ENCODE measurements around the gene MEX3A. TPM values are rescaled to one million over a fixed set of nuclear protein-coding genes. Genes with fewer than 3 reads are reported as not detected.
"Not testable (repeated sequence)": the region's sequence is repeated elsewhere in the genome, so short reads cannot be mapped to it uniquely, and the experiment has no call there.

MEX3A gene
- total RNA-seq, 2 experiments from 2014 or later = 5.3 TPM

DNA sequence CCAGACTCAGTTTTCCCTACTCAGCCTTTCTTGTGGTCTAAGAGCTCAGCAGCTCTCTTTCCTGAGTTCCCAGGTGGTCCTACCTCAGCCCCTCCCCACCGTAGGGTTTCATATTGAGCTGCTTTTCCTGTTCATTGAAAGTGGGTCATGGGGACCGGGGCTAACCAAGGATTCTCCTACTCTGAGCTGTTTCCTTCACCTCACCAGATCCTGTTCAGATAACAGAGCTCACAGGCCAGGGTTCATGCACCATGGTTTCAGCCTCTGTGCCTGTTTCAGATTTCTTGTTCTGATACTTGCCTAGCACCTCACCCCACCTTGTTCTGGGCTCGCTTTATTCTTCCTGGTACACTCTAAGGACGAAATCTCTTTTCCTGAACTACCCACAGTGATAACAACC lies 37.2 kb downstream of the MEX3A start:
- CTCF ChIA-PET (ENCODE audit: unreplicated experiment) = interaction anchor here (0.6 kb wide), 1 partner anchor 8 kb away, joined by 6 read pairs; the partner anchor contains the start of gene UBQLN4
- H3K4me3 ChIP-seq (ENCODE audit: low read depth, low read length, poor library complexity, severe bottlenecking) = no peak overlapping the region
- H3K4me2 ChIP-seq (ENCODE audit: low read length) = no peak overlapping the region
- H3K9me3 ChIP-seq (ENCODE audit: low read length) = no peaks in the 10 kb centered on the region
- no peaks in the 10 kb centered on the region for H3K9me2 ChIP-seq (ENCODE audit: insufficient read depth, low read length)
- peaks cover 55% of the 10 kb centered on the region for H3K36me3 ChIP-seq (ENCODE audit: insufficient read depth, low read length)
- no TSS peak for BruUV-seq (replicated peaks)
- POLR2A ChIA-PET = interaction anchor here (0.6 kb wide), 1 partner anchor 125 kb away, joined by 5 read pairs; no protein-coding TSS in a partner anchor
- no peak overlapping the region for H3K27ac ChIP-seq (ENCODE audit: low read depth, low read length, poor library complexity, severe bottlenecking)
- no peaks in the 10 kb centered on the region for H3K4me1 ChIP-seq (ENCODE audit: insufficient read depth, low read length, poor library complexity, severe bottlenecking)
- no peak overlapping the region for H2AFZ ChIP-seq (ENCODE audit: low read length)
- DNase-seq (ENCODE audit: low spot score) = no peak
- no peaks in the 10 kb centered on the region for H4K20me1 ChIP-seq (ENCODE audit: insufficient read depth, low read length)
- intact Hi-C loops (cut with micrococcal nuclease; ENCODE audit: unreplicated experiment) = no loop called here
- no peaks in the 10 kb centered on the region for H3K79me2 ChIP-seq (ENCODE audit: insufficient read depth, low read depth, low read length)
- no peak for TF ChIP-seq EZH2phosphoT487 (IDR thresholded peaks at IDR 0.05; ENCODE audit: borderline replicate concordance, low read depth, low read length)

DNA sequence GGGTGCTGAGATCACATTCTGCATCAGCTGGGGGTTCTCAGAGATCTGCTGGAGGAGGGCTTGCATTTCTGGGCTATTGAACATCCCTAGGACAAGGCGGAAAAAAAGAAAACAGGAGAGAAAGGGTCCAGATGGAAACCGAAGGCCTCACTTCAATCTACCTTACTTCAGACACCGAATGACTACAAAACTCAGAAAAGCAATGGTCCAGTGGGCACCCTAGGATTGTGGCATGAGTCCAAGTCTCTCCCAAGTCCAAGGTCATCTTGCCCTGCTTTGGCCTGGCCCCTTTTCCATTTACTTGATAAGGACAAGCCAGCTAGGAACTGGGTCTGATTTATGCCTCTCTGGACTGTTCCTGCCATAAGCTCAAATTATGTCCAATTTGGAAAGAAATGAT lies 39.4 kb downstream of the MEX3A start:
- no peak overlapping the region for H3K4me2 ChIP-seq (ENCODE audit: low read length)
- H3K9me3 ChIP-seq (ENCODE audit: low read length) = no peaks in the 10 kb centered on the region
- no peak for DNase-seq (ENCODE audit: low spot score)
- no peak overlapping the region for H2AFZ ChIP-seq (ENCODE audit: low read length)
- intact Hi-C loops (cut with micrococcal nuclease; ENCODE audit: unreplicated experiment) = no loop called here
- ChIA-PET CTCF (ENCODE audit: unreplicated experiment) (no interaction called here), POLR2A (no interaction called here)
- no TSS peak for BruUV-seq (replicated peaks)
- no peaks in the 10 kb centered on the region for H3K4me1 ChIP-seq (ENCODE audit: insufficient read depth, low read length, poor library complexity, severe bottlenecking)
- no peak for TF ChIP-seq EZH2phosphoT487 (IDR thresholded peaks at IDR 0.05; ENCODE audit: borderline replicate concordance, low read depth, low read length)
- TF ChIP-seq, protein P1, sequence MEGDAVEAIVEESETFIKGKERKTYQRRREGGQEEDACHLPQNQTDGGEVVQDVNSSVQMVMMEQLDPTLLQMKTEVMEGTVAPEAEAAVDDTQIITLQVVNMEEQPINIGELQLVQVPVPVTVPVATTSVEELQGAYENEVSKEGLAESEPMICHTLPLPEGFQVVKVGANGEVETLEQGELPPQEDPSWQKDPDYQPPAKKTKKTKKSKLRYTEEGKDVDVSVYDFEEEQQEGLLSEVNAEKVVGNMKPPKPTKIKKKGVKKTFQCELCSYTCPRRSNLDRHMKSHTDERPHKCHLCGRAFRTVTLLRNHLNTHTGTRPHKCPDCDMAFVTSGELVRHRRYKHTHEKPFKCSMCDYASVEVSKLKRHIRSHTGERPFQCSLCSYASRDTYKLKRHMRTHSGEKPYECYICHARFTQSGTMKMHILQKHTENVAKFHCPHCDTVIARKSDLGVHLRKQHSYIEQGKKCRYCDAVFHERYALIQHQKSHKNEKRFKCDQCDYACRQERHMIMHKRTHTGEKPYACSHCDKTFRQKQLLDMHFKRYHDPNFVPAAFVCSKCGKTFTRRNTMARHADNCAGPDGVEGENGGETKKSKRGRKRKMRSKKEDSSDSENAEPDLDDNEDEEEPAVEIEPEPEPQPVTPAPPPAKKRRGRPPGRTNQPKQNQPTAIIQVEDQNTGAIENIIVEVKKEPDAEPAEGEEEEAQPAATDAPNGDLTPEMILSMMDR (conservative IDR thresholded peaks at IDR 0.05; ENCODE audit: low read length) = no peak
- no peak overlapping the region for H3K4me3 ChIP-seq (ENCODE audit: low read depth, low read length, poor library complexity, severe bottlenecking)
- H3K9me2 ChIP-seq (ENCODE audit: insufficient read depth, low read length) = no peaks in the 10 kb centered on the region
- no peaks in the 10 kb centered on the region for H3K79me2 ChIP-seq (ENCODE audit: insufficient read depth, low read depth, low read length)
- no peak overlapping the region for H3K27ac ChIP-seq (ENCODE audit: low read depth, low read length, poor library complexity, severe bottlenecking)
- H3K36me3 ChIP-seq (ENCODE audit: insufficient read depth, low read length) = peaks cover 42% of the 10 kb centered on the region
- no peaks in the 10 kb centered on the region for H4K20me1 ChIP-seq (ENCODE audit: insufficient read depth, low read length)

DNA sequence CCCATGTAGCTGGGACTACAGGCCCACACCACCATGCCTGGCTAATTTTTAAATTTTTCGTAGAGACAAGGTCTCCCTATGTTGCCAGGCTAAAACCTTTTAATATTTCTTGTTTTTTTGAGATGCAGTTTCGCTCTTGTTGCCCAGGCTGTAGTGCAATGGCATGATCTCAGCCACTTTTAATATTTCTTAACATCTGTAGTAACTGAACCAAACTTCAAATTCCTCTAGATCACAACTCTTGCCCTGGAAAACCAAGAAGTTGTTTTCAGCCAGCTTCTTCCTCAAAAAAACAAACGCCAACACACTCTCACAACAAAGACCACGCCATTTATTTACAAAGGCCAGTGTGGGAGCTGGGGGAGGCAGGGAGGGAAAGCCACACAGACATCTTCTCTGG lies 47.3 kb downstream of the MEX3A start:
- CTCF ChIA-PET (ENCODE audit: unreplicated experiment); H3K27ac ChIP-seq (ENCODE audit: low read depth, low read length, poor library complexity, severe bottlenecking); BruUV-seq (replicated peaks); intact Hi-C loops (cut with micrococcal nuclease; ENCODE audit: unreplicated experiment); H3K4me2 ChIP-seq (ENCODE audit: low read length); POLR2A ChIA-PET; H3K4me3 ChIP-seq (ENCODE audit: low read depth, low read length, poor library complexity, severe bottlenecking); H3K9me3 ChIP-seq (ENCODE audit: low read length); H3K36me3 ChIP-seq (ENCODE audit: insufficient read depth, low read length); H3K79me2 ChIP-seq (ENCODE audit: insufficient read depth, low read depth, low read length); H2AFZ ChIP-seq (ENCODE audit: low read length); H3K9me2 ChIP-seq (ENCODE audit: insufficient read depth, low read length); H3K4me1 ChIP-seq (ENCODE audit: insufficient read depth, low read length, poor library complexity, severe bottlenecking); H4K20me1 ChIP-seq (ENCODE audit: insufficient read depth, low read length); DNase-seq (ENCODE audit: low spot score): not testable (repeated sequence)

DNA sequence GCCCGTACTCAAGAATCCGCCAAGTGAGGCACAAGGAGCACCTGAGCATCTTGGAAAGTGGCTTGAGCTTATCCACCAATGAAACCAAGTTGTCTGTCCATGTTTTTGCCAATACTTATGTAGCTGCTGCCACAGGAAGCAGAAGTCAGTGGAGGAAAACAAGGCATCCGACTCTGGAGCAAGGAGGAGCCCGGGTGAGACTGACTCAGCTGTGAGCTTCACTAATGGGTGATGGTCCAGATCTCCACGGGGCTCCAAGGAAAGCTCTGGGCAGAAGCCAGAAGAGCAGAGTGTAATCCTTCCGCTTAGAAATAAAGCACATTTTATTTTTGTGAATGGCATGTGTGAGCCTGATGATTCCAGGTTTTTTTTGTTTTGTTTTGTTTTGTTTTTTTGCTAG lies 49.3 kb downstream of the MEX3A start:
- Histone ChIP-seq H4K20me1 (ENCODE audit: insufficient read depth, low read length) (no peaks in the 10 kb centered on the region), H3K27ac (ENCODE audit: low read depth, low read length, poor library complexity, severe bottlenecking) (no peak overlapping the region), H3K4me2 (ENCODE audit: low read length) (no peak overlapping the region), H3K36me3 (ENCODE audit: insufficient read depth, low read length) (peaks cover 2% of the 10 kb centered on the region; the same call in 1 of the 2 replicates), H3K79me2 (ENCODE audit: insufficient read depth, low read depth, low read length) (no peaks in the 10 kb centered on the region), H3K4me1 (ENCODE audit: insufficient read depth, low read length, poor library complexity, severe bottlenecking) (no peaks in the 10 kb centered on the region), H3K9me2 (ENCODE audit: insufficient read depth, low read length) (no peaks in the 10 kb centered on the region), H2AFZ (ENCODE audit: low read length) (no peak overlapping the region), H3K9me3 (ENCODE audit: low read length) (no peaks in the 10 kb centered on the region), H3K4me3 (ENCODE audit: low read depth, low read length, poor library complexity, severe bottlenecking) (no peak overlapping the region)
- ChIA-PET CTCF (ENCODE audit: unreplicated experiment) (no interaction called here), POLR2A (no interaction called here)
- TF ChIP-seq, protein P1 (conservative IDR thresholded peaks at IDR 0.05; ENCODE audit: low read length) = no peak
- no peak for TF ChIP-seq EZH2phosphoT487 (IDR thresholded peaks at IDR 0.05; ENCODE audit: borderline replicate concordance, low read depth, low read length)
- BruUV-seq (replicated peaks) = no TSS peak
- intact Hi-C loops (cut with micrococcal nuclease; ENCODE audit: unreplicated experiment) = no loop called here
- no peak for DNase-seq (ENCODE audit: low spot score)

Measured in OCI-LY7 (cell line).